ENCODE data around the gene ERC2.

DNA sequence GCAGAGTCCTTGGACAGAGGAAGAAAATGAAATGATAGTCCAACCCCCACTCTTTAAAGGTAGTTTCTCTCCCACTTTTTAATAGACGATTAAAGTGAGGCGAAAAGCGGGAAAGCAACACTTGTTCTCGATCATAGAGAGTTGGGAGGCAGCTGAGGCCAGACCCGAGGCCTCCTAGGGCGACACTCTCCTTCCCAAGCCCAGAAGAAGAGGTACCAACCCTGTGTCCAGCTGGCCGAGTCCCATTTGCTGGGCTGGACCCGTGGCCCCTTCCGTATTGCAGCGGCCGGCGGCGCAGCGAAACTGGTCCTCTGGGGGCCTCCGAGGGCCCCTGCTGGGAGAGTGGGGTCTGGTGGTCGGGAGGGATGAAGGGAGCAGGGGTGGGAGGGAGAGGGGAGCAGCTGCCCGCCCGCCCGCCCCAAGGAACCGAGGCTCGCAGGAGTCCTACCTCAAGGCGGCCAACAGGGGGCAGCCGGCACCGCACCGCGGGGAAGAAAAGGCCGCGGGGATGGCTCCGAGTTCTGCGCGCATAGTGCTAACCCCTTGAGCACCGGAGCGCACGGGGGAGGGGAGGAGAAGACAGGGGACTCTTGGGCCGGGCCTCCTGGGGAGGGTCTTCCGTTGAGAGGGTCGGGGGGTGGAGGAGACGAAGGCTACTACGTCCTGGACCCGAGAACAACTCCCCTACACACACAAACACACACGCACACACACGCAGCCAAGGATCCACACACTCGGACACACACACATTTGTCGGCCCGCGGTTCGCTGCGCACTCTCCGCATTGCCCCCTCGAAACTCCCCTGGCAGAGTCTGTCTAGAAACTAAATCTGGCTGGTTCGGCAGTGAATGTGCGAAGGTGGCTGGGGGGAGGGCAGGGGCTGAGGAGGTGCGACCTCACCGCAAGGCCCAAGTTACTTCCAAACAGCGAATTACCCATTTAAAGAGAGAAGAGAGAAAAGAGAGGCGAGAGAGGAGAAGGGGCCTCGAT, 983.2 kb downstream of the ERC2 start:
- TF ChIP-seq, protein P1, sequence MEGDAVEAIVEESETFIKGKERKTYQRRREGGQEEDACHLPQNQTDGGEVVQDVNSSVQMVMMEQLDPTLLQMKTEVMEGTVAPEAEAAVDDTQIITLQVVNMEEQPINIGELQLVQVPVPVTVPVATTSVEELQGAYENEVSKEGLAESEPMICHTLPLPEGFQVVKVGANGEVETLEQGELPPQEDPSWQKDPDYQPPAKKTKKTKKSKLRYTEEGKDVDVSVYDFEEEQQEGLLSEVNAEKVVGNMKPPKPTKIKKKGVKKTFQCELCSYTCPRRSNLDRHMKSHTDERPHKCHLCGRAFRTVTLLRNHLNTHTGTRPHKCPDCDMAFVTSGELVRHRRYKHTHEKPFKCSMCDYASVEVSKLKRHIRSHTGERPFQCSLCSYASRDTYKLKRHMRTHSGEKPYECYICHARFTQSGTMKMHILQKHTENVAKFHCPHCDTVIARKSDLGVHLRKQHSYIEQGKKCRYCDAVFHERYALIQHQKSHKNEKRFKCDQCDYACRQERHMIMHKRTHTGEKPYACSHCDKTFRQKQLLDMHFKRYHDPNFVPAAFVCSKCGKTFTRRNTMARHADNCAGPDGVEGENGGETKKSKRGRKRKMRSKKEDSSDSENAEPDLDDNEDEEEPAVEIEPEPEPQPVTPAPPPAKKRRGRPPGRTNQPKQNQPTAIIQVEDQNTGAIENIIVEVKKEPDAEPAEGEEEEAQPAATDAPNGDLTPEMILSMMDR (conservative IDR thresholded peaks at IDR 0.05 in 1 of 2, IDR thresholded peaks at IDR 0.05 in 1 of 2; ENCODE audit: low read depth in 1 of 2, low read length in 2 of 2) = peak; percentile 54 to 64
- TF ChIP-seq EZH2 (IDR thresholded peaks at IDR 0.05; ENCODE audit: low read length, missing control alignments) = no peak

All from fibroblast of lung (primary cell).